ENCODE results near the gene ST3GAL6.

GRCh38 chr3:98772022-98772421, 8.9 kb downstream of the ST3GAL6 start:
- TF ChIP-seq, protein P1, sequence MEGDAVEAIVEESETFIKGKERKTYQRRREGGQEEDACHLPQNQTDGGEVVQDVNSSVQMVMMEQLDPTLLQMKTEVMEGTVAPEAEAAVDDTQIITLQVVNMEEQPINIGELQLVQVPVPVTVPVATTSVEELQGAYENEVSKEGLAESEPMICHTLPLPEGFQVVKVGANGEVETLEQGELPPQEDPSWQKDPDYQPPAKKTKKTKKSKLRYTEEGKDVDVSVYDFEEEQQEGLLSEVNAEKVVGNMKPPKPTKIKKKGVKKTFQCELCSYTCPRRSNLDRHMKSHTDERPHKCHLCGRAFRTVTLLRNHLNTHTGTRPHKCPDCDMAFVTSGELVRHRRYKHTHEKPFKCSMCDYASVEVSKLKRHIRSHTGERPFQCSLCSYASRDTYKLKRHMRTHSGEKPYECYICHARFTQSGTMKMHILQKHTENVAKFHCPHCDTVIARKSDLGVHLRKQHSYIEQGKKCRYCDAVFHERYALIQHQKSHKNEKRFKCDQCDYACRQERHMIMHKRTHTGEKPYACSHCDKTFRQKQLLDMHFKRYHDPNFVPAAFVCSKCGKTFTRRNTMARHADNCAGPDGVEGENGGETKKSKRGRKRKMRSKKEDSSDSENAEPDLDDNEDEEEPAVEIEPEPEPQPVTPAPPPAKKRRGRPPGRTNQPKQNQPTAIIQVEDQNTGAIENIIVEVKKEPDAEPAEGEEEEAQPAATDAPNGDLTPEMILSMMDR (IDR thresholded peaks at IDR 0.05; ENCODE audit: control extremely low read depth in 1 of 3, insufficient read depth in 1 of 3, low read depth in 1 of 3, low read length in 3 of 3) = no peak
- no peak for TF ChIP-seq EZH2 (IDR thresholded peaks at IDR 0.05; ENCODE audit: low read depth, low read length, severe bottlenecking)
- no peak for TF ChIP-seq TCF12 (IDR thresholded peaks at IDR 0.05; ENCODE audit: low read depth, low read length)
- TF ChIP-seq, protein P2, sequence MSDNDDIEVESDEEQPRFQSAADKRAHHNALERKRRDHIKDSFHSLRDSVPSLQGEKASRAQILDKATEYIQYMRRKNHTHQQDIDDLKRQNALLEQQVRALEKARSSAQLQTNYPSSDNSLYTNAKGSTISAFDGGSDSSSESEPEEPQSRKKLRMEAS (IDR thresholded peaks at IDR 0.05) = no peak
- no peak for TF ChIP-seq JUND (IDR thresholded peaks at IDR 0.05; ENCODE audit: low read length)
- TF ChIP-seq EP300 (IDR thresholded peaks at IDR 0.05; ENCODE audit: borderline replicate concordance in 1 of 2, low read depth in 2 of 2, low read length in 2 of 2) = no peak
- TF ChIP-seq, protein P3, sequence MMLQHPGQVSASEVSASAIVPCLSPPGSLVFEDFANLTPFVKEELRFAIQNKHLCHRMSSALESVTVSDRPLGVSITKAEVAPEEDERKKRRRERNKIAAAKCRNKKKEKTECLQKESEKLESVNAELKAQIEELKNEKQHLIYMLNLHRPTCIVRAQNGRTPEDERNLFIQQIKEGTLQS (IDR thresholded peaks at IDR 0.05; ENCODE audit: insufficient read depth, low read depth, low read length) = no peak
- no peak for TF ChIP-seq NANOG (IDR thresholded peaks at IDR 0.05; ENCODE audit: insufficient read depth, low read depth, low read length, poor library complexity, severe bottlenecking)
- no peak for TF ChIP-seq CEBPB (IDR thresholded peaks at IDR 0.05; ENCODE audit: low read depth, low read length)
